ENCODE measurements around the gene ANKRD2. TPM values are rescaled to one million over a fixed set of nuclear protein-coding genes. Genes with fewer than 3 reads are reported as not detected.
"Not testable (repeated sequence)": the region's sequence is repeated elsewhere in the genome, so short reads cannot be mapped to it uniquely, and the experiment has no call there.

The ANKRD2 gene
- total RNA-seq, 2 donors from 2014 or later: 1.9 TPM; not detected in 1

GRCh38 chr10:97560731-97561381 is 11.7 kb upstream of the ANKRD2 start:
- not testable (repeated sequence) for H3K27me3 ChIP-seq (replicated peaks; ENCODE audit: insufficient read depth); H3K36me3 ChIP-seq; H3K9me3 ChIP-seq; ATAC-seq (ENCODE audit: insufficient number of reproducible peaks, low FRiP score, low read depth); H3K27ac ChIP-seq; H3K4me1 ChIP-seq (ENCODE audit: control insufficient read depth in 1 of 2, low read depth in 2 of 2); DNase-seq (ENCODE audit: low spot score)
- H3K4me3 ChIP-seq: peak overlapping the region; percentile 29

GRCh38 chr10:97561386-97562077 is 11.0 kb upstream of the ANKRD2 start:
- not testable (repeated sequence) for DNase-seq (ENCODE audit: low spot score); H3K4me3 ChIP-seq; H3K4me1 ChIP-seq (ENCODE audit: control insufficient read depth in 1 of 2, low read depth in 2 of 2); ATAC-seq (ENCODE audit: insufficient number of reproducible peaks, low FRiP score, low read depth); H3K36me3 ChIP-seq; H3K9me3 ChIP-seq; H3K27ac ChIP-seq; H3K27me3 ChIP-seq (replicated peaks; ENCODE audit: insufficient read depth)

- H3K4me3 ChIP-seq; DNase-seq (ENCODE audit: low spot score); H3K4me1 ChIP-seq (ENCODE audit: control insufficient read depth in 1 of 2, low read depth in 2 of 2); ATAC-seq (ENCODE audit: insufficient number of reproducible peaks, low FRiP score, low read depth); H3K27me3 ChIP-seq (replicated peaks; ENCODE audit: insufficient read depth); H3K27ac ChIP-seq; H3K9me3 ChIP-seq; H3K36me3 ChIP-seq: not testable (repeated sequence)
Measured at GRCh38 chr10:97562329-97562728, 10.2 kb upstream of the ANKRD2 start.

DNA sequence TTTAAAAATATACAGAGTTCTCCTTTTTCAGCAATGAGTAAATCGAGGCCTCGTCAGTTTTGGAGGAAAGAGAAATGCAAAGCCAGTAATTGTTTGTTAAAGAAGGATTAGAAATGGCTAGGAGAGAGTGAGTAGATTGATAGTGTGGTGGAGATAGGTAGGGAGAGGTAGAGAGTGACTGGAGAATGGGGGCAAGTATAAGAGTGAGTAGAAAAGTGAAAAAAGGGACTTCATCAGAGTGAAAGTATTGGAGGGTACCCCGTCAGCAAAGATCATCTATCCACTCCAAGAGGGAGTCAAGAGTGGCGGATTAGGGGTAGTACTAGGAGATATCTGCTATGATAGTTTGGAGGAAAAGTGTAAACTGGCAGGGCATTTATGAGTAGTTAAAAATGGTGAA is 9.2 kb upstream of the ANKRD2 start:
- Histone ChIP-seq H3K4me3 (no peak overlapping the region), H3K4me1 (ENCODE audit: control insufficient read depth in 1 of 2, low read depth in 2 of 2) (no peaks in the 10 kb centered on the region), H3K9me3 (no peaks in the 10 kb centered on the region), H3K36me3 (no peaks in the 10 kb centered on the region), H3K27ac (no peak overlapping the region), H3K27me3 (replicated peaks; ENCODE audit: insufficient read depth) (no peaks in the 10 kb centered on the region)
- ATAC-seq (ENCODE audit: insufficient number of reproducible peaks, low FRiP score, low read depth) (no peak), DNase-seq (ENCODE audit: low spot score) (no peak)
- TF ChIP-seq CTCF (IDR thresholded peaks at IDR 0.05): no peak

- H3K4me1 ChIP-seq (ENCODE audit: control insufficient read depth in 1 of 2, low read depth in 2 of 2): no peaks in the 10 kb centered on the region
- no peak overlapping the region for H3K4me3 ChIP-seq
- DNase-seq (ENCODE audit: low spot score): no peak
- TF ChIP-seq CTCF (IDR thresholded peaks at IDR 0.05): no peak
- H3K27me3 ChIP-seq (replicated peaks; ENCODE audit: insufficient read depth): no peaks in the 10 kb centered on the region
- no peak for ATAC-seq (ENCODE audit: insufficient number of reproducible peaks, low FRiP score, low read depth)
- peaks cover 5% of the 10 kb centered on the region for H3K36me3 ChIP-seq
- H3K9me3 ChIP-seq: no peaks in the 10 kb centered on the region
- H3K27ac ChIP-seq: no peak overlapping the region
Measured at GRCh38 chr10:97564776-97565175, 7.8 kb upstream of the ANKRD2 start.

DNA sequence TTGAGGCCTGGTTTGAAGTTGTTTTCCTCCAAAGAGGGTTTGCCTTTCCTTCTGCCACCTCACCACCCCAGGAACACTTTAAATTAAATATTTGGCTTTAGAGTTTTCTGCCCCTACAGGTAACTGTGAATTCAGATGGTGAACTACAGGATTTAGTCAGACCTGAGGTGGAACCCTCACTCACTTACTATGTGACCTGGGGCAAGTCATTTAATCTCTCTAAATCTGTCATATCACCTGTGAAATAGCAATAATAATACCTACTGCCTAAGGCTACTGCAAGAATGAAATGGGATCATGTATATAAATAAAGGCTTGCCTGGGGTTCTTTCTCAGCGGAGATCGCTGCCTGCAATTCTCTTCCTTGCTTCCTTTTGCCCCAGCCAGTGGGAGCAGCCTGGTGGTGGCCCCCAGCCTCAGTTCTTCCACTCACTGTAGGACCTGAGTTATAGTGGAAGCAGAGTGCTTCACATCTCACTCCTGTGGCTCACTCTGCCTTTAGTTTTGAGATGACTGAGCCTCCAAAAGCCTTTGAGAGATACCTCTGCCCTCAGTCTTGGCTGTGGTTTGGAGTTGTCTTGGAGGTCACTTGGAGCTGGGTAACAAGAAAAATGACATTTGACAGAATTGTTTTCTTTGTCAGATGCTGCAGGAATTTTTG is 6.1 kb upstream of the ANKRD2 start:
- ATAC-seq (ENCODE audit: insufficient number of reproducible peaks, low FRiP score, low read depth): no peak

More for the DNA sequence above, 6.1 kb upstream of the ANKRD2 start:
- Histone ChIP-seq H3K4me1 (ENCODE audit: control insufficient read depth in 1 of 2, low read depth in 2 of 2) (no peaks in the 10 kb centered on the region), H3K4me3 (no peak overlapping the region), H3K27ac (no peak overlapping the region), H3K36me3 (peaks cover 15% of the 10 kb centered on the region), H3K9me3 (no peaks in the 10 kb centered on the region), H3K27me3 (replicated peaks; ENCODE audit: insufficient read depth) (no peaks in the 10 kb centered on the region)
- no peak for TF ChIP-seq CTCF (IDR thresholded peaks at IDR 0.05)
- DNase-seq (ENCODE audit: low spot score): no peak
